H1 (cell line): ENCODE results near the gene C19orf25. TPM values are rescaled to one million over a fixed set of nuclear protein-coding genes. Genes with fewer than 3 reads are reported as not detected.

Experiments
- CTCF ChIA-PET: fragments of 300-600 bp; sonication (Branson Sonifier 250); formaldehyde crosslinking; loops from one replicate; lab custom pipeline; 2021; ENCODE audit not compliant: partially characterized antibody; lab: Charles Lee
- POLR2A ChIA-PET: fragments of 300-600 bp; sonication (Branson Sonifier 250); formaldehyde crosslinking; loops from one replicate; lab custom pipeline; 2021; ENCODE audit warnings: inconsistent platforms; ENCODE audit not compliant: partially characterized antibody; lab: Charles Lee
- DNase-seq, 2 experiments: peaks; one replicate each; pipeline versions ENCODE4 v3.0.0 to v3.0.0-alpha.2; 2010 to 2022; ENCODE audit warnings: low spot score in 2 of 2, low read depth in 1 of 2, mixed read lengths in 1 of 2
- FAIRE-seq: peaks from 2 replicates; lab custom pipeline; 2011; peaks lifted over from hg19 to GRCh38; lab: Jason Lieb, UNC
- H2AFZ ChIP-seq: 2 replicates; pipeline ENCODE4 v1.8.1; 2012; ENCODE audit warnings: low read length, inconsistent platforms
- H2AK5ac ChIP-seq: 2 replicates; pipeline ENCODE4 v1.6.1; 2013; ENCODE audit warnings: low read depth, low read length
- H2BK120ac ChIP-seq: replicated peaks from 2 replicates; pipeline ENCODE3; 2013; ENCODE audit warnings: low read depth, low read length, inconsistent platforms
- H2BK12ac ChIP-seq: 2 replicates; pipeline ENCODE4 v1.6.1; 2013; ENCODE audit warnings: low read depth, low read length
- H2BK15ac ChIP-seq: 2 replicates; pipeline ENCODE4 v1.6.1; 2013; ENCODE audit warnings: low read length
- H2BK20ac ChIP-seq: 2 replicates; pipeline ENCODE4 v1.6.1; 2013; ENCODE audit warnings: low read length
- H2BK5ac ChIP-seq: 2 replicates; pipeline ENCODE4 v1.6.1; 2013; ENCODE audit warnings: low read depth, low read length
- H3K14ac ChIP-seq: 2 replicates; pipeline ENCODE4 v1.6.1; 2013; ENCODE audit warnings: inconsistent platforms; ENCODE audit not compliant: insufficient read length
- H3K18ac ChIP-seq: 2 replicates; pipeline ENCODE4 v1.6.1; 2013; ENCODE audit warnings: low read length; ENCODE audit errors: extremely low read depth
- H3K23ac ChIP-seq: 2 replicates; pipeline ENCODE4 v1.6.1; 2013; ENCODE audit warnings: inconsistent platforms; ENCODE audit not compliant: insufficient read length
- H3K23me2 ChIP-seq: 2 replicates; pipeline ENCODE4 v1.6.1; 2013; ENCODE audit warnings: low read depth, low read length
- H3K27ac ChIP-seq: 2 replicates; pipeline ENCODE4 v1.6.1; 2011; ENCODE audit warnings: low read depth, low read length, inconsistent platforms
- H3K27me3 ChIP-seq, 4 experiments: replicated peaks in 1 of 4; 1 replicate in 1 of 4; 2 replicates in 3 of 4; pipeline versions ENCODE4 v1.6.1 to v1.8.1; 2011 to 2013; ENCODE audit warnings: low read length in 3 of 4, mild to moderate bottlenecking in 3 of 4, inconsistent platforms in 2 of 4, mixed read lengths in 2 of 4, moderate library complexity in 1 of 4; ENCODE audit not compliant: control insufficient read depth in 3 of 4, insufficient read depth in 3 of 4; ENCODE audit errors: extremely low read depth in 1 of 4
- H3K36me3 ChIP-seq, 4 experiments: 2 replicates each; pipeline versions ENCODE4 v1.6.1 to v1.8.1; 2011 to 2013; ENCODE audit warnings: mild to moderate bottlenecking in 4 of 4, low read length in 3 of 4, moderate library complexity in 2 of 4, control low read depth in 1 of 4, inconsistent platforms in 1 of 4; ENCODE audit not compliant: insufficient read depth in 4 of 4, control insufficient read depth in 2 of 4
- H3K4ac ChIP-seq: replicated peaks from 2 replicates; pipeline ENCODE3; 2013; ENCODE audit warnings: low read length, low read depth, mixed read lengths, inconsistent platforms; ENCODE audit not compliant: insufficient read length
- H3K4me1 ChIP-seq, 4 experiments: replicated peaks in 1 of 4; 1 replicate in 1 of 4; 2 replicates in 3 of 4; pipeline versions ENCODE4 v1.6.1 to v1.8.1; 2011 to 2013; ENCODE audit warnings: low read length in 3 of 4, inconsistent platforms in 2 of 4, mixed read lengths in 1 of 4; ENCODE audit not compliant: insufficient read depth in 4 of 4, control insufficient read depth in 3 of 4
- H3K4me2 ChIP-seq, 2 experiments: 2 replicates each; pipeline versions ENCODE4 v1.6.1 to v1.8.1; 2011 to 2013; ENCODE audit warnings: low read depth in 2 of 2, low read length in 2 of 2, control low read depth in 1 of 2, inconsistent platforms in 1 of 2, mild to moderate bottlenecking in 1 of 2; ENCODE audit not compliant: insufficient read depth in 1 of 2
- H3K4me3 ChIP-seq, 4 experiments: fragments of 200-600, 300-600 bp in 1 of 4; sonication (generic), shearing (Covaris generic), sonication (Bioruptor Twin) in 1 of 4; 2 replicates each; pipeline versions ENCODE4 v1.5.1 to v1.8.1; 2011 to 2016; ENCODE audit warnings: low read length in 4 of 4, low read depth in 3 of 4, control low read depth in 2 of 4, inconsistent platforms in 2 of 4, mild to moderate bottlenecking in 2 of 4, mixed read lengths in 1 of 4, moderate library complexity in 1 of 4; ENCODE audit not compliant: insufficient read depth in 2 of 4; ENCODE audit errors: extremely low read depth in 1 of 4
- H3K56ac ChIP-seq: replicated peaks from 2 replicates; pipeline ENCODE3; 2013; ENCODE audit warnings: low read depth, mild to moderate bottlenecking, mixed read lengths, low read length, inconsistent platforms; ENCODE audit not compliant: insufficient read length
- H3K79me1 ChIP-seq: 2 replicates; pipeline ENCODE4 v1.6.1; 2013; ENCODE audit warnings: low read depth, low read length, control low read depth
- H3K79me2 ChIP-seq, 2 experiments: 2 replicates each; pipeline versions ENCODE4 v1.6.1 to v1.8.1; 2012 to 2013; ENCODE audit warnings: low read length in 2 of 2, mild to moderate bottlenecking in 2 of 2, inconsistent platforms in 1 of 2; ENCODE audit not compliant: insufficient read depth in 2 of 2, control insufficient read depth in 1 of 2
- H3K9ac ChIP-seq, 4 experiments: replicated peaks in 1 of 4; 1 replicate in 1 of 4; 2 replicates in 3 of 4; pipeline versions ENCODE4 v1.6.1 to v1.8.1; 2011 to 2013; ENCODE audit warnings: low read depth in 3 of 4, low read length in 3 of 4, control low read depth in 2 of 4, mild to moderate bottlenecking in 2 of 4, moderate library complexity in 2 of 4, inconsistent platforms in 1 of 4; ENCODE audit errors: extremely low read depth in 1 of 4
- H3K9me3 ChIP-seq, 2 experiments: 2 replicates each; pipeline versions ENCODE4 v1.6.1 to v1.8.1; 2012 to 2013; ENCODE audit warnings: mild to moderate bottlenecking in 2 of 2, moderate library complexity in 2 of 2, control low read depth in 1 of 2, inconsistent platforms in 1 of 2, low read depth in 1 of 2, low read length in 1 of 2, mixed read lengths in 1 of 2; ENCODE audit not compliant: insufficient read depth in 2 of 2
- H4K20me1 ChIP-seq, 2 experiments: replicated peaks in 1 of 2; 2 replicates each; pipeline versions ENCODE3 to v1.8.1; 2011 to 2013; ENCODE audit warnings: inconsistent platforms in 2 of 2, low read length in 2 of 2, mild to moderate bottlenecking in 1 of 2; ENCODE audit not compliant: insufficient read depth in 2 of 2, control insufficient read depth in 1 of 2
- H4K5ac ChIP-seq: 2 replicates; pipeline ENCODE4 v1.6.1; 2013; ENCODE audit warnings: low read length, low read depth, mixed read lengths, inconsistent platforms; ENCODE audit not compliant: insufficient read length
- H4K8ac ChIP-seq: 2 replicates; pipeline ENCODE4 v1.8.0; 2013; ENCODE audit warnings: mild to moderate bottlenecking, moderate library complexity, low read length, inconsistent platforms; ENCODE audit not compliant: insufficient read depth; ENCODE audit errors: extremely low read depth
- H4K91ac ChIP-seq: replicated peaks from 2 replicates; pipeline ENCODE3; 2013; ENCODE audit warnings: low read length, mixed read lengths, inconsistent platforms; ENCODE audit not compliant: insufficient read length
- BACH1 ChIP-seq: IDR thresholded peaks from 2 replicates; pipeline ENCODE4 v1.6.1; 2012; ENCODE audit warnings: low read length, improper control_type of control experiment
- GABPA ChIP-seq: IDR thresholded peaks from 2 replicates; pipeline ENCODE4 v1.6.1; 2011; ENCODE audit warnings: mild to moderate bottlenecking, low read length, moderate library complexity, borderline replicate concordance; ENCODE audit not compliant: insufficient read depth
- HDAC6 ChIP-seq: IDR thresholded peaks from one replicate; pipeline ENCODE4 v1.7.1; 2012; ENCODE audit warnings: low read depth, mild to moderate bottlenecking, inconsistent platforms, low read length, moderate library complexity
- KDM1A ChIP-seq: fragments of 200-600, 300-600 bp; sonication (generic); IDR thresholded peaks from 2 replicates; pipeline ENCODE4 v1.7.1; 2016; ENCODE audit warnings: mild to moderate bottlenecking, low read length, borderline replicate concordance
- POLR2A ChIP-seq, 2 experiments: IDR thresholded peaks; 1 replicate in 1 of 2; 2 replicates in 1 of 2; pipeline ENCODE4 v1.6.1; 2011; ENCODE audit warnings: low read depth in 2 of 2, low read length in 2 of 2, mild to moderate bottlenecking in 2 of 2; ENCODE audit errors: control extremely low read depth in 1 of 2
- SUZ12 ChIP-seq: fragments of 200-600 bp; sonication (generic); IDR thresholded peaks from 2 replicates; pipeline ENCODE4 v1.6.1; 2012; ENCODE audit warnings: mild to moderate bottlenecking, inconsistent platforms, low read length, moderate library complexity, mixed read lengths
- TAF1 ChIP-seq: IDR thresholded peaks from 2 replicates; pipeline ENCODE4 v1.6.1; 2011; ENCODE audit warnings: mild to moderate bottlenecking, low read depth, low read length
- TBP ChIP-seq: IDR thresholded peaks from 2 replicates; pipeline ENCODE4 v1.6.1; 2011; ENCODE audit warnings: low read depth, low read length, improper control_type of control experiment
- TEAD4 ChIP-seq: IDR thresholded peaks from 2 replicates; pipeline ENCODE4 v1.6.1; 2012; ENCODE audit warnings: low read depth, low read length, inconsistent platforms, mixed read lengths
- WGBS, 2 experiments: shearing (Covaris generic) in 1 of 2; methylation state at CpG; one replicate each; pipeline versions ENCODE4 v1.1.6 to v1.1.7; 2013 to 2015; ENCODE audit warnings: low lambda C conversion rate in 2 of 2, mixed read lengths in 2 of 2, inconsistent platforms in 1 of 2, low coverage in 1 of 2, missing lambda C conversion rate in 1 of 2; ENCODE audit not compliant: insufficient replicate concordance in 2 of 2, insufficient coverage in 1 of 2, insufficient read length in 1 of 2; ENCODE audit errors: extremely low coverage in 1 of 2, missing lambda C conversion rate in 1 of 2; 5-methylcytosine and 5-hydroxymethylcytosine counted together
- polyA plus RNA-seq, 7 experiments: library from polyadenylated mRNA; depleted of rRNA in 3 of 7; stranded (reverse) in 5 of 7; unstranded in 2 of 7; fragments of >200 nt in 5 of 7; fragments of 200-250 nt in 2 of 7; gene quantifications; 1 replicate in 5 of 7; 2 replicates in 1 of 7; 4 replicates in 1 of 7; pipeline versions ENCODE4 v1.2.1 to v1.2.3, GENCODE V29; 2011 to 2013; ENCODE audit warnings: missing spikeins in 2 of 7, mixed read lengths in 2 of 7
- total RNA-seq: library from RNA; stranded (reverse); fragmentation: NEBNext Ultra II Directional; extraction: Animal tissue kit (Norgen Biotek cat#: 25700); gene quantifications from 2 replicates; pipeline ENCODE4 v1.2.1, GENCODE V29; 2021
- TF ChIP-seq, protein P1 (sequence below): IDR thresholded peaks from 2 replicates; pipeline ENCODE4 v1.6.1; 2012; ENCODE audit warnings: inconsistent platforms

The C19orf25 gene
- total and polyA plus RNA-seq, 2 of the 8 experiments (the other 6 are each of a cell fraction or from before 2014, with no cell fraction given): 41.3 to 67.4 TPM

DNA sequence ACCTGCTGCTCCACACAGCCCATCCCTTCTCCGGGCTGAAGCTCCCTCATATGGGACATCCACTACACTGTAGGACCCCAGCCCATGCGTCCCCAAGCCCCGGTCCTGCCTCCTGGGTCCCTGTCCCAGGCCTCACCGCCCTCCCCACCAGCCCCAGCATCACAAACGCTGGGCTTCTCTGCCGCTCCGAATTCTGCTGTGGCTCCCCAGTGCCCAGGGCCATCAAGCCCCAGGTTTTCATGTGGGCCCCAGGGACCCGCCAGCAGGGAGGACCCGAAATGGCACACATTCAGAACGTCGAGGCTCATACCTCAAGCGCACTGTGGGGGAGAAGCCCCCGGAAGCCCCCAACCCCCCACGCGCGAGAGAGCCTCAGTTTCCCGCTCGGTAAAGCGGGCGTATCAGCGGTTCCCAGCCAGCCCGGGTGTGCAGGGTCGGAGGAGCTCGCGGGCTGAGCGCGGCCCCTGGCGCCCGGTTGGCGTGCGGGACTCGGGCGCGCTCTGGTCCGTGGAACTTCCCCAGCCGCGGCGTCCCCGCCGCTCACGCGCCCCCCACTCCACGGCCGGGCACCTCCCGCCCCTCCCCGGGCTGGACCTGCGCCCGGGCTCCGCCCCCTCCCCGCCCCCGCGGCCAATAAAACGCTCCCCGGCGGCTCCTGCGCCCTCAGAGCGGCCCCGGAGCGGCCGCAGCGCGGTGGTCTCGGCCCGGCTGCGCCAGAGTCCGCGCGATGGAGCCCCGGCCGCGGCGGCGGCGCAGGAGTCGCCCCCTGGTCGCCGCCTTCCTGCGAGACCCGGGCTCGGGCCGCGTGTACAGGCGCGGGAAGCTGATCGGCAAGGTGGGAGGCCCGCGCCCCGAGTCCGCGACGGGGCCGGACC, 44.6 kb upstream of the C19orf25 start, which contains the start of gene PLK5:
PLK5 (plus strand) TSS at position 666 of the 875 bp plus-strand sequence. CDS start 2,920 bp downstream, outside the sequence.
- H3K4me1 ChIP-seq: peaks cover 0 to 3% (median 1%) of the 10 kb centered on the region in 4 experiments; a peak in 3 of 7 replicates
- H3K4ac ChIP-seq: peak within 1 kb of the TSS; percentile 98
- peak within 1 kb of the TSS in 3 of 4 experiments; percentile 25 to 57 (median 35); a peak in 5 of 8 replicates for H3K4me3 ChIP-seq
- H3K36me3 ChIP-seq: no peaks in the 10 kb centered on the region; a peak in 1 of 8 replicates
- no peak within 1 kb of the TSS; the same call in 1 of the 2 replicates for H2BK20ac ChIP-seq
- peak within 1 kb of the TSS; percentile 77; the same call in 1 of the 2 replicates for H2BK15ac ChIP-seq
- H3K27me3 ChIP-seq: peaks cover 19 to 34% (median 31%) of the 10 kb centered on the region in 4 experiments
- H4K91ac ChIP-seq: no peak within 1 kb of the TSS
- H3K4me2 ChIP-seq: peak within 1 kb of the TSS; percentile 73 to 97
- H4K8ac ChIP-seq: peak within 1 kb of the TSS; percentile 68
- H2AFZ ChIP-seq: no peak within 1 kb of the TSS
- DNase-seq (no peak), FAIRE-seq (no peak)
- peaks cover 8 to 14% of the 10 kb centered on the region in 2 experiments for H4K20me1 ChIP-seq
- H3K79me1 ChIP-seq: no peaks in the 10 kb centered on the region
- ChIA-PET CTCF (interaction anchor here (0.6 to 1.5 kb wide), 3 partner anchors 9 to 299 kb away, joined by 3 to 4 read pairs (median 3); no protein-coding TSS in a partner anchor), POLR2A (interaction anchor here (0.5 to 2.7 kb wide), 5 partner anchors 12 to 258 kb away, joined by 3 to 7 read pairs (median 4); partner anchors contain the start of gene MBD3)
- no peak within 1 kb of the TSS for H2BK120ac ChIP-seq
- no peaks in the 10 kb centered on the region for H3K9me3 ChIP-seq
- H2BK12ac ChIP-seq: peak within 1 kb of the TSS; percentile 40; the same call in 1 of the 2 replicates
- peak within 1 kb of the TSS; percentile 83 for H3K23ac ChIP-seq
- 0 out of 2 replicates have a peak within 1 kb of the TSS, but pooled peaks have one; percentile 4 for H3K18ac ChIP-seq
- no peak within 1 kb of the TSS for H2BK5ac ChIP-seq
- 20% methylated on average over 41 of the region's 92 CpGs; no CpG with 5 or more reads in 1 of the 2 experiments for WGBS, 2 experiments
- H3K9ac ChIP-seq: peak within 1 kb of the TSS in 1 of 4 experiments; percentile 57; a peak in 2 of 7 replicates
- no peaks in the 10 kb centered on the region for H3K79me2 ChIP-seq
- H2AK5ac ChIP-seq: peak within 1 kb of the TSS; percentile 94
- no peak within 1 kb of the TSS for H4K5ac ChIP-seq
- H3K23me2 ChIP-seq: peaks cover 8% of the 10 kb centered on the region; the same call in 1 of the 2 replicates
- H3K27ac ChIP-seq: no peak within 1 kb of the TSS
- H3K56ac ChIP-seq: peak within 1 kb of the TSS; percentile 30
- H3K14ac ChIP-seq: no peak within 1 kb of the TSS
- TF ChIP-seq TAF1 (peak; percentile 84), HDAC6 (no peak), TEAD4 (no peak), POLR2A (IDR thresholded peaks at IDR 0.05; ENCODE audit: control extremely low read depth in 1 of 2, low read depth in 2 of 2, low read length in 2 of 2) (peak in 1 of 2 experiments; percentile 79; a peak in 2 of 3 replicates), TBP (peak; percentile 64), SUZ12 (peak; percentile 48; the same call in 1 of the 2 replicates), BACH1 (0 out of 2 replicates have a peak, but pooled peaks have one; percentile 14), KDM1A (peak; percentile 85; the same call in 1 of the 2 replicates), GABPA (0 out of 2 replicates have a peak, but pooled peaks have one; percentile 9)
- TF ChIP-seq, protein P1, sequence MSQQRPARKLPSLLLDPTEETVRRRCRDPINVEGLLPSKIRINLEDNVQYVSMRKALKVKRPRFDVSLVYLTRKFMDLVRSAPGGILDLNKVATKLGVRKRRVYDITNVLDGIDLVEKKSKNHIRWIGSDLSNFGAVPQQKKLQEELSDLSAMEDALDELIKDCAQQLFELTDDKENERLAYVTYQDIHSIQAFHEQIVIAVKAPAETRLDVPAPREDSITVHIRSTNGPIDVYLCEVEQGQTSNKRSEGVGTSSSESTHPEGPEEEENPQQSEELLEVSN: peak; percentile 22; the same call in 1 of the 2 replicates
